SK-N-SH treated with all-trans-retinoic acid at 6 μM for 48 hours (cell line): ENCODE data around the gene PIP4K2C.

Experiments used
- ATAC-seq: fragments of 200-7000 bp; cut with Tn5 transposase; 3 replicates; pipeline ENCODE4 v1.9.1; 2020; ENCODE audit warnings: mild to moderate bottlenecking, moderate library complexity
- ARNTL ChIP-seq: fragments of 450-650 bp; formaldehyde crosslinking; IDR thresholded peaks from 2 replicates; pipeline ENCODE4 v1.5.0; 2020; ENCODE audit warnings: low read depth, mild to moderate bottlenecking, moderate library complexity, borderline replicate concordance
- BACH2 ChIP-seq: fragments of 250-450 bp; sonication (Bioruptor Pico); IDR thresholded peaks from 2 replicates; pipeline ENCODE4 v1.9.0; 2021; ENCODE audit warnings: mild to moderate bottlenecking, borderline replicate concordance
- CREB5 ChIP-seq: fragments of 250-450 bp; sonication (Bioruptor Pico); IDR thresholded peaks from 2 replicates; pipeline ENCODE4 v1.5.1; 2020; ENCODE audit warnings: low read depth, mild to moderate bottlenecking, moderate library complexity
- CSDC2 ChIP-seq: fragments of 250-450 bp; sonication (Bioruptor Pico); IDR thresholded peaks from 2 replicates; pipeline ENCODE4 v1.5.0; 2020; ENCODE audit warnings: mild to moderate bottlenecking, moderate library complexity
- CSRNP3 ChIP-seq: fragments of 250-450 bp; sonication (Bioruptor Pico); IDR thresholded peaks from 2 replicates; pipeline ENCODE4 v1.5.1; 2021; ENCODE audit warnings: mild to moderate bottlenecking, moderate library complexity
- ESRRG ChIP-seq: fragments of 250-450 bp; sonication (Bioruptor Pico); IDR thresholded peaks from 2 replicates; pipeline ENCODE4 v1.6.1; 2021; ENCODE audit warnings: mild to moderate bottlenecking
- GLIS3 ChIP-seq: fragments of 250-450 bp; sonication (Bioruptor Pico); IDR thresholded peaks from 2 replicates; pipeline ENCODE4 v1.5.0; 2020; ENCODE audit warnings: mild to moderate bottlenecking, moderate library complexity
- OSR1 ChIP-seq: fragments of 250-450 bp; sonication (Bioruptor Pico); IDR thresholded peaks from 2 replicates; pipeline ENCODE4 v1.8.0; 2022; ENCODE audit warnings: moderate library complexity, mild to moderate bottlenecking, inconsistent platforms
- PPARA ChIP-seq: fragments of 250-450 bp; sonication (Bioruptor Pico); IDR thresholded peaks from 2 replicates; pipeline ENCODE4 v1.5.0; 2020; ENCODE audit warnings: mild to moderate bottlenecking, borderline replicate concordance
- RARB ChIP-seq: fragments of 250-450 bp; sonication (Bioruptor Pico); IDR thresholded peaks from 2 replicates; pipeline ENCODE4 v1.8.0; 2021; ENCODE audit warnings: mild to moderate bottlenecking, moderate library complexity
- SNAI2 ChIP-seq: fragments of 250-450 bp; sonication (Bioruptor Pico); IDR thresholded peaks from 2 replicates; pipeline ENCODE4 v1.5.0; 2020; ENCODE audit warnings: mild to moderate bottlenecking, moderate library complexity
- TCF4 ChIP-seq: fragments of 250-450 bp; sonication (Bioruptor Pico); IDR thresholded peaks from 2 replicates; pipeline ENCODE4 v1.8.0; 2021; ENCODE audit warnings: mild to moderate bottlenecking, moderate library complexity, borderline replicate concordance
- TOX ChIP-seq: fragments of 250-450 bp; sonication (Bioruptor Pico); IDR thresholded peaks from 2 replicates; pipeline ENCODE4 v1.8.0; 2021; ENCODE audit warnings: mild to moderate bottlenecking, moderate library complexity, borderline replicate concordance
- TSHZ2 ChIP-seq: fragments of 250-450 bp; sonication (Bioruptor Pico); IDR thresholded peaks from 2 replicates; pipeline ENCODE4 v1.5.0; 2020; ENCODE audit warnings: mild to moderate bottlenecking, moderate library complexity
- ZC3H10 ChIP-seq: fragments of 250-450 bp; sonication (Bioruptor Pico); IDR thresholded peaks from 2 replicates; pipeline ENCODE4 v1.5.1; 2021; ENCODE audit warnings: mild to moderate bottlenecking, moderate library complexity
- ZFP3 ChIP-seq: fragments of 250-450 bp; sonication (Bioruptor Pico); IDR thresholded peaks from 2 replicates; pipeline ENCODE4 v1.5.0; 2020; ENCODE audit warnings: mild to moderate bottlenecking, moderate library complexity
- ZFP30 ChIP-seq: fragments of 450-650 bp; formaldehyde crosslinking; IDR thresholded peaks from 2 replicates; pipeline ENCODE4 v1.5.0; 2022; ENCODE audit warnings: mild to moderate bottlenecking, moderate library complexity
- ZNF565 ChIP-seq: fragments of 450-650 bp; formaldehyde crosslinking; conservative IDR thresholded peaks from 2 replicates; pipeline ENCODE4 v1.5.0; 2020; ENCODE audit warnings: low read depth, mild to moderate bottlenecking, moderate library complexity
- ZNF70 ChIP-seq: fragments of 450-650 bp; formaldehyde crosslinking; IDR thresholded peaks from 2 replicates; pipeline ENCODE4 v1.5.0; 2020; ENCODE audit warnings: mild to moderate bottlenecking, moderate library complexity
- ZNF8 ChIP-seq: fragments of 450-650 bp; formaldehyde crosslinking; IDR thresholded peaks from 2 replicates; pipeline ENCODE4 v1.5.0; 2020; ENCODE audit warnings: mild to moderate bottlenecking, moderate library complexity
- TF ChIP-seq, protein P1 (sequence below): fragments of 250-450 bp; sonication (Bioruptor Pico); IDR thresholded peaks from 2 replicates; pipeline ENCODE4 v1.8.0; 2021; ENCODE audit warnings: low read depth, mild to moderate bottlenecking, moderate library complexity, borderline replicate concordance

PIP4K2C gene

GRCh38 chr12:57552306-57552651 is 38.7 kb upstream of the PIP4K2C start:
- TF ChIP-seq BACH2 (CRISPR knock-in tag) (no peak), CREB5 (no peak), ZC3H10 (CRISPR knock-in tag) (no peak), ARNTL (no peak), ZFP30 (CRISPR knock-in tag) (no peak)
- TF ChIP-seq, protein P1, sequence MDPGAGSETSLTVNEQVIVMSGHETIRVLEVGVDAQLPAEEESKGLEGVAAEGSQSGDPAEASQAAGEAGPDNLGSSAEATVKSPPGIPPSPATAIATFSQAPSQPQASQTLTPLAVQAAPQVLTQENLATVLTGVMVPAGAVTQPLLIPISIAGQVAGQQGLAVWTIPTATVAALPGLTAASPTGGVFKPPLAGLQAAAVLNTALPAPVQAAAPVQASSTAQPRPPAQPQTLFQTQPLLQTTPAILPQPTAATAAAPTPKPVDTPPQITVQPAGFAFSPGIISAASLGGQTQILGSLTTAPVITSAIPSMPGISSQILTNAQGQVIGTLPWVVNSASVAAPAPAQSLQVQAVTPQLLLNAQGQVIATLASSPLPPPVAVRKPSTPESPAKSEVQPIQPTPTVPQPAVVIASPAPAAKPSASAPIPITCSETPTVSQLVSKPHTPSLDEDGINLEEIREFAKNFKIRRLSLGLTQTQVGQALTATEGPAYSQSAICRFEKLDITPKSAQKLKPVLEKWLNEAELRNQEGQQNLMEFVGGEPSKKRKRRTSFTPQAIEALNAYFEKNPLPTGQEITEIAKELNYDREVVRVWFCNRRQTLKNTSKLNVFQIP (CRISPR knock-in tag) = no peak
- no peak for ATAC-seq

- peak; percentile 11; the same call in 2 of the 3 replicates for ATAC-seq
- TF ChIP-seq ZC3H10 (CRISPR knock-in tag) (no peak), CSDC2 (no peak)
Measured at GRCh38 chr12:57552835-57553313, 38.1 kb upstream of the PIP4K2C start.

GRCh38 chr12:57553343-57554202 is 37.4 kb upstream of the PIP4K2C start:
- TF ChIP-seq SNAI2 (CRISPR knock-in tag) (no peak), CREB5 (no peak), BACH2 (CRISPR knock-in tag) (no peak), ZFP3 (CRISPR knock-in tag) (no peak), PPARA (CRISPR knock-in tag) (no peak), ZNF8 (CRISPR knock-in tag) (no peak), GLIS3 (CRISPR knock-in tag) (no peak), RARB (CRISPR knock-in tag) (no peak), ZNF70 (CRISPR knock-in tag) (no peak), ZC3H10 (CRISPR knock-in tag) (no peak), ARNTL (no peak), ESRRG (CRISPR knock-in tag) (no peak)
- TF ChIP-seq, protein P1 (CRISPR knock-in tag) = no peak
- ATAC-seq = no peak

DNA sequence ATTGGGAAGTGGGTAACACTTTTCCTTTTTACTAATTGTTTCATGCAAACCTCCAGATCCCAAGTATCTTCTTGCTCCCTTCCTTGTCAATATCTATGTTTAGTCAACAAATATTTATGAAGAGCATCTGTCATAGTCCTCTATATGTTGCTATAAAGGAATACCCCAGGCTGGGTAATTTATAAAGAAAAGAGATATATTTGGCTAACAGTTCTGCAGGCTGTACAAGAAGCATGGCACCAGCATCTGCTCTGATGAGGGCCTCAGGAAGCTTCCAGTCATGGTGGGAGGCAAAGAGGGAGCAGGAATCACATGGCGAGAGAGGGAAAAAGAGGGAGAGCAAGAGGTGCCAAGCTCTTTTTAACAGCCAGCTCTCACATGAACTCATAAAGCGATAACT is 36.5 kb upstream of the PIP4K2C start:
- no peak for TF ChIP-seq SNAI2 (CRISPR knock-in tag)
- no peak for TF ChIP-seq PPARA (CRISPR knock-in tag)
- TF ChIP-seq, protein P1 (CRISPR knock-in tag) = no peak
- TF ChIP-seq ZFP30 (CRISPR knock-in tag) = no peak
- no peak for TF ChIP-seq ZNF565 (CRISPR knock-in tag)
- no peak for TF ChIP-seq TOX (CRISPR knock-in tag)
- TF ChIP-seq GLIS3 (CRISPR knock-in tag) = no peak
- no peak for TF ChIP-seq ZFP3 (CRISPR knock-in tag)
- TF ChIP-seq OSR1 = no peak
- TF ChIP-seq CSDC2 = no peak
- TF ChIP-seq CSRNP3 (CRISPR knock-in tag) = no peak
- no peak for TF ChIP-seq ARNTL
- no peak for TF ChIP-seq TCF4
- no peak for TF ChIP-seq TSHZ2
- no peak for ATAC-seq
